GM11168 (cell line): ENCODE data around the gene GRM8.

Source experiments
- in situ Hi-C: fragments of 300-500 bp; cut with MboI; formaldehyde crosslinking; loops from one replicate; pipeline ENCODE4 v1.12.0; 2022; ENCODE audit warnings: low sequenced_read_pairs; ENCODE audit not compliant: unreplicated experiment

GRM8 gene

DNA sequence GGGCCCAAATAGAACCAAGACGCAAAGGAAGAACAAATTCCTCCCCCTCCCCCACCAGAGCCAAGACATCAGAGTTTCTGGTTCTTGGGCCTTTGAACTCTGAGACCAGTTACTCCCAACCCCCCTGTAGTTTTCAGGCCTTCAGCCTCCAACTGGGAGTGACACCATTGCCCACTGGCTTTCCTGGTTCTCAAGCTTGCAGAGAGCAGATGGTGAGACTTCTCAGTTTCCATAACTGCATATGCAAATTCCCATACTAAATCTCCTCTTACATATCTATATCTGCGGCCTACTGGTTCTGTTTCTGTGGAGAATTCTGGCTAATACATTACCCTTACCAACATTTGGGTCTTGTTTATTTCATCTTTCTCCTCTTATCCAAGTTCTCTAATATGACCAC lies 762.9 kb downstream of the GRM8 start:
- in situ Hi-C loops, result no loop called here

DNA sequence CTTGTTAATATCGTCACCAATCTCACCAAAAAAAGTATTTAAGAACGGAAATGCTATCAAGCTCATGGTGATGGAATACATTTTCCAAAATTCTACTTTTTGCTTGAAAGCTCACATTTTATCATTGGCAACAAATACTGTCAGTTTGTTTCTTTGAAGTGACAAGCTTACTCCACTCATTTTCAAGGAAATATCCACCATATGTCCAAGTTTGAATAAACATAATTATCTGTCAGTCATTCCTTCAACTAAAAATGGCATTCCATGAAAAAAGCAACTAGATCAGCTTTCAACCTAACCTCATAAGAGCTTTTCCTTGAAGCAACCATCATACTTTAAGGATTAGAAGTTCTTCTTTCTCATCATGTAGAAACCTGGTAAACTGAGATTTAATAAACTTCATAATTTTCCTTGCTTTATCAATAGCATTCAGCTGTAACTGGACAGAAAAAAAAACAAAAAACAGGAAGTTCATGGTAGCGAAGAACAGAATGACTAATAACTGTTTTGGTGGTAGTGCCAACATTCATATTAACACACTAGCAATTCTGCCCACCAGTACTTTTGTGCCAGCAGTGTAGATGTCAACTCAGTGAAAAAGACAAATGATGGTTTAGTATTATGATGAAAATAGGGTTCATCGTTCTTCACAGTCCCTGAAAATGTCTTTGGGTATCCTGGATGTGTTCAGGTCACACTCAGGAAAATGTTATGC lies 764.9 kb downstream of the GRM8 start:
- in situ Hi-C loops, result no loop called here

DNA sequence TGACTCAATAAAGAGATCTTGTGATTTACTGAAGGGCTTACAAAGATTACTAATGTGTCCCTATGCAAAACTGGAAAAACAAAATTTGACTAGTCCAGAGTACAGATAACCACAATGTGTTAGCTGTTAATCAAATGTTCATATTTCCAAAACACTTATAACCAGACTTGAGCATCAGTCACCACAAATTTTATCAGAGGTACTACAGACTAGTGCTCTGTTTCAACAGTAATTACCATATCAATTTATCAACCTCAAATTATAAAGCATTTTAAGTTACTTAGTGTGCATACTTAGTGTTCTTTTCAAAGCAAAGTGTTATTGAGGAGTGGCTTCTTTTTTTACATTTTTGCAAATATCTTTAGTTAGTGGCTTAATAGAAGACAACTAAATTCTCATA lies 765.9 kb downstream of the GRM8 start:
- in situ Hi-C loops, result no loop called here

DNA sequence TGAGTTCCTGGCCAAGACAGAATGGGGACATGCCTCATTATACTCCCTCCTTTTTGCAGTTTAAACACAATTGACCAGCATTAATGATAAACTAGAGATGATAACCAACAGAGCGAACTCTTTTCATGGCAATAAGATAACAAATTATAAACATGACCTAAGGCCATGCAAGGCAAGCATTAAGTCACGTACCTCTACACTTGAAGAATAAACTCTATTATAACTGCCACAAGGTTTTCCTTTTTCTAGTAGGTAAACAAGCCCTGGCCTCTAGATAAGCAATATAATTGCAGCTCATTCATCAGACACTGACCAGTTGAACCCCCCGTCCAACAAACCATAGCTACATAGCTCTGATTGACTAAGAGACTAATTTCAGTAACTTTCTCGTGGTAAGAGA lies 767.0 kb downstream of the GRM8 start:
- in situ Hi-C loops, result no loop called here

DNA sequence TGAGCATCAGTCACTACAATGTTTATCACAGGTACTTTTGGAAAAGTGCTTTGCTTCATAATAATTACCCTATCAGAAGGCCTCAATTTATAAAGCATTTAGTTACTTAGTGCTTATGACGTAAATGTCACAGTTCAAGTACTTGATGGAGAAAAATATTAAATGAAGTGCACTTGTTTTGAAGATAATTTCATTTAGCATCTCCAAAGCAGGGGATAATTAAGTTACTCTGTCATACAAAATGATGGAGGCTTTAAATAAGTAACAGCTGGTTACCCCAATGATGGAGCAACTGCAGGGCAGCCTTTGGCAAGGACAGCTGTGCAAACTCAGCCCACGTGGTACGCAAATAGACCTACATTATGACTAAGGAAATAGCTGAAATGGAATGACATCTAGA lies 768.8 kb downstream of the GRM8 start:
- in situ Hi-C loops, result no loop called here

DNA sequence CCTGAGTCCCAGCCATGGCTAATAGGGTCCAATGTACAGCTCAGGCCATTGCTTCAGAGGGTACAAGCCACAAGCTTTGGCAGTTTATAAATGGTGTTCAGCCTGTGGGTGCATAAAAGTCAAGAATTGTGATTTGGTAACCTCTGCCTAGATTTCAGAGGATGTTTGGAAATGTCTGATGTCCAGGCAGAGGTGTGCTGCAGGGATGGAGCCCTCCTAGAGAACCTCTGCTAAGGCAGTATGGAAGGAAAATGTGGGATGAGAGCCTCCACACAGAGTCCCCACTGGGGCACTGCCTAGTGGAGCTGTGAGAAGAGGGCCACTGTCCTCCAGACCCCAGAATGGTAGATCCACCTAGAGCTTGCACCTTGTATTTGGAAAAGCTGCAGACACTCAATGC lies 779.9 kb downstream of the GRM8 start:
- in situ Hi-C loops, result no loop called here

DNA sequence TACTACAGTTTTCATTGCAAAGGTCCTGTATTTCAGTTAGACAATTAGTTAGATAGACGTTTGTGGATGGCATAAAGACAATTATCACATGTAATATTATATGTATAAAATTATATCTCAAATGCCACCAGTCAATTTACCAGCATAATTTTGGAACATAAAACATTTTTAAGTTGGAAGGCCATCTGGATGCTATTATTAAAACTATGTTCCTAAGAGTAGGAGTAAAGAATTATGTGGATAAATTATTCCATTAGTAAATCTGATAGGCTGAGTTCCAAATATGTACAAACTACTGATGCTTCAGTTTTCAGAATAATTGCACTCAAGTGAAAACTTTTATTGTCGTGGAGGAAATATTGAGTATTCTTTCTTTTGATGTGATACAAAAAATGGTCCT lies 790.3 kb downstream of the GRM8 start:
- in situ Hi-C loops, result no loop called here

DNA sequence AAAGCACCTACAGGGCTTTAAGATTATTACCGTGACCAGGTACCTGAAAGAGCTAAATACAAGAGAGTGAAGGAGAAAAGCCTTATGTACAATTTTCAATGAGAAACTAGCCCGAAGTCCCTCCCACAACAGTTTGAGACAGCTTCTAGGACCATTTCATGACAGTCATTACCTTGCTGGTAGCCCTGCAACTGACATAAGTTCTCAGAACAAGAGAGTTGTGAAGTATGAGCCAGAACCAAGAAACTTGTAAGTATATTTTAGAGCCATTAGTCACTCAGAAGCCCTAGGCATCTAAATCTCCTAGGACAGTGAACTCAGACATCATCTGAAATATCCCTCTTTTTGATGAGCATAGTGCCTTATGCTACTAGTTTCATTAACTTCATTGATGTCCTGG lies 792.1 kb downstream of the GRM8 start:
- in situ Hi-C loops, result no loop called here

DNA sequence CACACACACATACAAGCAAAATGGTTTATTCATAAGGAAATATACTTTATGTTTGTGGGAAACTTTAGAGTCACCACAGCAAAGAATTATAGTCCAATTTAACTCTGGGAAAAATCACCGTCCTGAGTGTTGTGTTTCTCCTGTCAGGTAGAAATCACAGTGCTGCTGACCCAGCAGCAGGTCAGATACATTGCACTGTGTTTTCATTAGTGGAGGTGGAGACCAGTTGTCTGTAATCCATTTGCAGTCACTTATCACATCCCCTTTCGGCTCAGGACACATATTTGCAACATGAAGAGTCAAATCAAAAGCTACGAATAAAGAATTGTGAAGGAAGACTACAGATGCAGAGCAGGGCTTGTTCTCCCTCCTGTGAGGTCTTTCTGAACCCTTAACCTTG lies 799.6 kb downstream of the GRM8 start:
- in situ Hi-C loops, result no loop called here

DNA sequence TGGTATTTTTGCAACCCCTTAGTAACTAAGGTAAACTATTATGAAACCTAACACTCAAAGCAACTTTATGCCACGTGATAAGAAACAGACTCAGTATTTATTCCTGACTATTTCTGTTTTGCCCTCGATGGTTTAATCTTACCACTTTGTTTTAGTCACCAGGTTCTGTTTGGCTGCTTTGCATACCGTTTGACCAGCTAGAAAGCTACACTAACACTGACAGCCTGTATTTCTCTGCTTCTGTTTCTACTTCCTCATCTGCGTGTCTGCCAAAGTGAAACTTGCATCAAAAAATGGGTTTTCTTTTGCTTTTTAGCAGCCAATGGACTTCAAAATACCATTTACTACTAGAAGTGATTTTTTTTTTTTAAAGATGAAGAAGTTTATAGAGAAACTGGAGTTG lies 802.5 kb downstream of the GRM8 start:
- in situ Hi-C loops, result no loop called here

DNA sequence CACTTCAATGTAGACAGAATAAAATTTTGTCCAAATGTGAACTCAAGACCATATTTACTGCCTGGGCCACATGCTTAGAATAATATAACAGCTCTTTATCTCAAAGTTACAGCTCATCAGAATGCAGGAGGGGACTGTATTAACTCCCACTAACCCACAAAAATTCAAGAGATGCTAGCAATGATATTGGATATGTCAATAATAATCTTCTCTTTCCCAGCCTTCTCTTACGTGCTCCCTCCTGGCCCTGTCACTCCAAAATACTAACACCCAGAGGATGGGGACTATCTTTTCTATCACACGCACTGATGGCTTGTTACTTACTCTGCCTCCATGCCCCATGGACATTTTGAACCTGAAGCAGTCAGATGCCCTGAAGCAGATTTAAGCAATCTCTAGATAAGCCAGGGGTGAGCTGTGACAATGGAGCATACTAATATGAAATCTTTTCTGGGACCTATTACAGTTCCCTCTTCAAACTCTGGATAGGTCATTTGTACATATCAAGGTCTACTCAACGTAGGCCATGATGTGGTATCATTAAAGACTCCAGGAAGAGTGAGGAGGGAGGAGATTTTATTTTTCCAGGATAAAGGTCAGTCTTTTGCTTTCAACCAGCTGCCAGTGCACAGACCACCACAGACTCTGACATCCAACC lies 803.0 kb downstream of the GRM8 start:
- in situ Hi-C loops, result no loop called here

DNA sequence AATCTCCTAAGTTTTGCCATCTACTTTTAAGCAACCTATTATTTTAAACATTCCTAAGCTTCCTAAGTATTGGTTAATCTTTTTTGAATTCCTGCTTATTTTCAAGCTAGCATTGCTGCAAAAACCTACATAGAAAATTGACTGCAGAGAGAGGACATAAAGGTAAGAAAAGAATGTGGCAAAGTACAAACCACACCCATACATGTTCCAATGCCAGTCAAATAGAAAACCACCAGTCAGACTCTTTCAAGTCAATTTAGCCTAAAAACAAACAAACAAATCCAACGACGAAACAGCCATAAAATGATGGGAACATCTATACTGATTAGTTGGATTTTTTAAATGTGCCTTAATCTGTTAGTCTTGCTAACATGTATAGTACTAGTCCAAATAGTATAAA lies 804.8 kb downstream of the GRM8 start:
- in situ Hi-C loops, result no loop called here

DNA sequence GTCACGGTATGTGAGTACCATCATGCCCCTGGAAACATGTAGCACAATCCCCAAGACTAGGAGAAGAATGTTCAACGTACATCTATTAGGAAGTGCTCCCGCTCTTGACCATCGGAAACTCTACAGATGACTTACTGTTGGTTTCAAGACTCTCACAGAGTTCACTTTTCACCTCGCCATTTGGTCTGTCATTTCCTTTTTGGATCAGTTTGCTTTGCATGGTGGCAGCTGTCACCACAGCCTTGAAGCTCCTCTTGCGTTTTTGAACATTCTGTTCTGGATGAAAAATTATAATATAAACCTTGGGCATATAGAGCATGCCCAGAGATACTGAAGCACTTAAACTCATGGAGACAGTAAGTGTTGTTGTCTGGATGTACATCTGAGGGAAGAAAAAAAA lies 806.8 kb downstream of the GRM8 start:
- in situ Hi-C loops, result no loop called here

DNA sequence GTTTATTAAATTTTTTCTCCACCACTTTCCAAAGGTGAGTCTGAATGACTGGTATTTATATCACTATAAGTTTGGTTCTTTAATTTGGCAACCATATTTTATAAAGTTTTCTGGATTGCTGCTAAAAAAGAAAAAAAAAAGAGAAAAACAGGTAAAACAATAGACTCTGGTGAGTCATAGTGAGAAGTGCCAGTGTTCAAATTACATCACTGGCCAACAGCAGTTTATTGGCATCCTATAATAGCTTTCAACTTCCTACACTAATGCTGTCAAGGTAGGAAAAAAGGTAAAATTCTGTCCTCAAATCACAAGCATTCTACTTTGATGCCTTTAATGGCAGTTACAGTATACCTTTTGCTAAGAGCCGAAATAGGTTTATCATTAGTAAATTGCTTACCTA lies 808.8 kb downstream of the GRM8 start:
- in situ Hi-C loops, result no loop called here

DNA sequence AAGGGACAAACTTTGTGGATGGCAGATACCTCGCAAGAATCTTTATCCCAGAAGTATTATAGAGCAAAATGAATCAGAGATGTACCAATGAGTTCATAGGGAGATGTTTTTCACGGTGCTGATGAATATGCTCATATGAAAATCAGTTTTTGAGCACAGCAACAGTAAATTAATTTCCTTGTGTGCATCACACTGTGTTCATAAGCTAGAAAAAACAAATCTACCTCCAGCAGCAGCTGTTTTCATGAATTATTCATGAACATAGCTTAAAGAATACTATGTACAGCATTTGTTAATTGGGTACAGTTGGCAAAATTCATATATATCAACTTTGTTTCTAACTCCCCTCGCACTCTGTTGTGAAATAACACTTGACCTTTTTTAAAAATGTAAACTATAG lies 809.8 kb downstream of the GRM8 start:
- in situ Hi-C loops, result no loop called here

DNA sequence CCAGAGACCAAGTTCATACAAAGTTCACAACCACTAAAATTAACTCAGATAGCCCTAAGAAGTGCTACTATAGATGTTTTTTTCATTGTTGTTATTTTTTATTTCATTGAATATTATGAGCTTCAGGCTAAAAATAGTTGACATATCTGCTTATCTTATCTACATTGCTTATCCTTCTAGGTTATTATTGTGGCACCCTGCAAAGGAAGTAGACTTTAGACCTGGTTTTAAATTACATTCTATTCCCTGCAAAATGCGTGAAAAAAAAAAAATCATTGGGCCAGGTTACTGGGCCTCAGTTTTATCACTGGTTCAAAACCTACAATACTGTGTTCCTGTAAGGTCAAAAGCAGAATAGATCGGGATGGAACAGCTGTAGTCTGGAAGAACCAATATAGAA lies 811.0 kb downstream of the GRM8 start:
- in situ Hi-C loops, result no loop called here

DNA sequence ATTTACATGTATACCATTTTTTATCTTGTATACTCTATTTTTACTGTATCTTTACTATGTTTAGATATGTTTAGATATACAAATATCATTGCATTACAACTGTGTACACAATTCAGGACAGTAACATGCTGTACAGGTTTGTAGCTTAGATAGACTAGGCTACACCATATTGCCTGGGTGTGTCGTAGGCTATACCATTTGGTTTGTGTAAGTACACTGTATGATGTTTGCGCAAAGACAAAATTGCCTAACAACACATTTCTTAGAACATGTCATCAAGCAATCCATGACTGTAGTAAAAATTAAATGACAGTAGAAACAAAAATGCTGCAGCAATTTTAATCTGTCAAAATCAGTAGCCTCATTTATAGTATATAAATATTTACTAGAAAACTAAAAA lies 812.2 kb downstream of the GRM8 start:
- in situ Hi-C loops, result no loop called here

DNA sequence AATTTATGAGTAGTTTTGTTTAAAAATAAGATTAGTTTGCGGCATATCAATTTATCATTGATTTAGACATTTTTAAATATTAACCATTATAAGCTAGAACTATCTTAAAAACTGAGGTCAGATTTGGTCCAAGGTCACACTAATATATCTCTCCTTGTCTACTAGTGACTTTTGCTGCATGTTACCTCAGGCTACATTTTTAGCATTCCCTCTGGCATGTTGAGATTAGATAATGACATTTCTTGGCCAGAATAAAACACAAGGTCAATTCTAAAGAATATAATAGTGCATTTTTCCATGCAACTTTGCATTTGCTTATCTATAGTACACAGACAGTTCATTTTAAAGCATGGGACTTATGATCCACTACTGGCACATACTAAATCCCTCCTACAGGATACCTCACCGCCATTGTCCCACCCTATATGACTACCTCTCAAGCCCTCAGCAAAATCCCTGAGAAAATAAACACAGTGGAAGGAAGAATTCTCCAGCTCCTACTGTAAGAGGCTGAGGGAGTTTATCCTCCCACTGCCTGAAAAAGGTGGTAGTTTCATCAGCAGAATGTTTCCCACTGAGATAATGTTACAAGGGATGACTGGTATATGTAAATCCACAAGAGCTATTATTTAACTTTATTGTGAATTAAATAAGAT lies 816.4 kb downstream of the GRM8 start:
- in situ Hi-C loops, result no loop called here

DNA sequence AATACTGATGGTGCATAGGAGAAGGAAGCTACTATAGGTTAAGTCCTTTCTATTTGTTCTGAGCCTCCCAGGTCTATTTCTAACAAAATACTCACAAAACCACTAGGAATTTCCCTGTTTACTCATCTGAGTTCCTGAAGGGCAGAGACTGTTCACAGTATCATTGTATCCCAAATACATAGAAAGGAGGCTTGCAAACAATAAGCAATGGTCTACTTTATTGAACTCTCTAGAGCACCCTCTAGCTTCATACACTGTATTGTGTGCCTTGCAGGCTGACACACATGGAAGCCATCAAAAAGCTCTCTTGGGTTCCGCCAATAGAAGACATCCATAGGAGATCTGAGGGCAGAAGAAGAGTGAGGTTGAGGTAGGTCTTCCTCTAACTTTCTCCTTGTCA lies 826.1 kb downstream of the GRM8 start:
- in situ Hi-C loops, result no loop called here

DNA sequence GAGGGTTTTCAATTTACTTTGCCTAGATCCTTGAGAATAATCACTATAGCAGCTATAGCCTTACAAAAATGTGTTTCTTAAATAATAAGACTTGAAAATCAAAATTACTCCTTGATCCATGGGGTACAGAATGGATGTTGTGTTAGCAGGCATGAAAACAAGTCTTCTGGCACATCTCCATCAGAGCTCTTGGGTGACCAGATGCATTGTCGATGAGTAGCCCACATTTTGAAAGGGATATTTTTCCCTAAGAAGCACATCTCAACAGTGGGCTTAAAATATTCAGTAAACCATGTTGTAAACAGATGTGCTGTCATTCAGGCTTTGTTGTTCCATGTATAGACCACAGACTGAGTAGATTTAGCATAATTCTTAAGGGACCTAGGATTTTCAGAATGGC lies 827.8 kb downstream of the GRM8 start:
- in situ Hi-C loops, result no loop called here

DNA sequence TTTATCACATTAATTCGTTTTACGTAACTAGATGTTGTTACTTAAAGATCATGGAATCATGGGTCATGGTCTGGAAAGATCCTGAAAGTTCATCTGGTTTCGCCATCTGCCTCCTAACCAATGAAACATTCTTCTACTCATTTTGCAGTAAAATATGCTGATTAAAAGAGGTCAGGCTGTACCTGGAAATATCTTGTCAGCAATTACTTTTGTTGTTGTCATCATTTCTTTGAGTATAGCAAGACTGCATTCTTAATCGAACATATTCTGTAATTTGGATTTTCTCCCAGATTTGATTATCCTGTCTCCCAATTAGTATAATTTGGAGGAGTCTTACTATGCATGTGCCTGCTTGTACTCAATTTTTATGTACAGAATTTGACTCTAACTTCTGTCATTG lies 833.7 kb downstream of the GRM8 start:
- in situ Hi-C loops, result no loop called here
